ENCODE results near the gene CCNK. TPM values are rescaled to one million over a fixed set of nuclear protein-coding genes. Genes with fewer than 3 reads are reported as not detected.

Gene CCNK
- total RNA-seq (2014; rRNA removed; shearing (Covaris generic)): 17.5 and 18.6 TPM in 2 replicates

GRCh38 chr14:99480917-99481744 is at the start of gene CCNK:
Gene CCNK, plus strand, starts transcription at chr14:99481409. Its CDS starts 11,269 bp downstream, at chr14:99492678.
- peak; percentile 99 for DNase-seq
- H3K4me1 ChIP-seq: no peaks in the 10 kb centered on the region
- H3K9me3 ChIP-seq (replicated peaks): no peaks in the 10 kb centered on the region
- H3K4me3 ChIP-seq: peak within 1 kb of the TSS; percentile 80
- H3K27me3 ChIP-seq: no peaks in the 10 kb centered on the region
- no peaks in the 10 kb centered on the region for H3K36me3 ChIP-seq
- H3K27ac ChIP-seq: peak within 1 kb of the TSS; percentile 80

GRCh38 chr14:99431986-99432385 is 49.2 kb upstream of the CCNK start:
- DNase-seq: no peak
- H3K9me3 ChIP-seq (replicated peaks): no peaks in the 10 kb centered on the region
- H3K36me3 ChIP-seq: peaks cover 12% of the 10 kb centered on the region; the same call in 1 of the 2 replicates

GRCh38 chr14:99432485-99432884 is 48.7 kb upstream of the CCNK start:
- no peaks in the 10 kb centered on the region for H3K9me3 ChIP-seq (replicated peaks)
- H3K4me3 ChIP-seq: no peak overlapping the region
- no peak for DNase-seq
- H3K27me3 ChIP-seq: no peaks in the 10 kb centered on the region
- H3K27ac ChIP-seq: no peak overlapping the region
- 0 out of 2 replicates have a peak, but pooled peaks cover 2% of the 10 kb centered on the region for H3K4me1 ChIP-seq
- H3K36me3 ChIP-seq: peaks cover 12% of the 10 kb centered on the region; the same call in 1 of the 2 replicates

More at GRCh38 chr14:99431986-99432385, 49.2 kb upstream of the CCNK start:
- Histone ChIP-seq H3K4me3 (no peak overlapping the region), H3K27me3 (no peaks in the 10 kb centered on the region), H3K4me1 (0 out of 2 replicates have a peak, but pooled peaks cover 2% of the 10 kb centered on the region), H3K27ac (no peak overlapping the region)

- Histone ChIP-seq H3K4me3 (no peak overlapping the region), H3K27me3 (no peaks in the 10 kb centered on the region), H3K27ac (no peak overlapping the region), H3K9me3 (replicated peaks) (no peaks in the 10 kb centered on the region), H3K4me1 (0 out of 2 replicates have a peak, but pooled peaks cover 2% of the 10 kb centered on the region), H3K36me3 (peaks cover 8% of the 10 kb centered on the region)
- no peak for DNase-seq
Measured at GRCh38 chr14:99435327-99435726, 45.9 kb upstream of the CCNK start.

GRCh38 chr14:99436247-99437180 is 44.7 kb upstream of the CCNK start:
- Histone ChIP-seq H3K27me3 (no peaks in the 10 kb centered on the region), H3K4me1 (0 out of 2 replicates have a peak, but pooled peaks cover 2% of the 10 kb centered on the region), H3K27ac (no peak overlapping the region), H3K4me3 (no peak overlapping the region), H3K9me3 (replicated peaks) (no peaks in the 10 kb centered on the region), H3K36me3 (peaks cover 8% of the 10 kb centered on the region)
- no peak for DNase-seq

- Histone ChIP-seq H3K9me3 (replicated peaks) (no peaks in the 10 kb centered on the region), H3K27me3 (no peaks in the 10 kb centered on the region), H3K27ac (no peak overlapping the region), H3K4me1 (0 out of 2 replicates have a peak, but pooled peaks cover 2% of the 10 kb centered on the region), H3K4me3 (no peak overlapping the region), H3K36me3 (peaks cover 8% of the 10 kb centered on the region)
- DNase-seq: no peak
Measured at GRCh38 chr14:99437706-99438105, 43.5 kb upstream of the CCNK start.

- Histone ChIP-seq H3K27ac (no peak overlapping the region), H3K27me3 (no peaks in the 10 kb centered on the region), H3K4me1 (no peaks in the 10 kb centered on the region), H3K36me3 (peaks cover 5% of the 10 kb centered on the region), H3K9me3 (replicated peaks) (no peaks in the 10 kb centered on the region), H3K4me3 (no peak overlapping the region)
- no peak for DNase-seq
Measured at GRCh38 chr14:99440278-99440677, 40.9 kb upstream of the CCNK start.

- H3K27me3 ChIP-seq: no peaks in the 10 kb centered on the region
- no peak for DNase-seq
- H3K4me1 ChIP-seq: no peaks in the 10 kb centered on the region
- no peak overlapping the region for H3K4me3 ChIP-seq
- H3K36me3 ChIP-seq: peaks cover 5% of the 10 kb centered on the region
- no peak overlapping the region for H3K27ac ChIP-seq
- H3K9me3 ChIP-seq (replicated peaks): no peaks in the 10 kb centered on the region
Measured at GRCh38 chr14:99441157-99441870, 39.9 kb upstream of the CCNK start.

- H3K27me3 ChIP-seq: no peaks in the 10 kb centered on the region
Measured at GRCh38 chr14:99441918-99442317, 39.3 kb upstream of the CCNK start.

GRCh38 chr14:99445931-99446330 is 35.3 kb upstream of the CCNK start:
- Histone ChIP-seq H3K9me3 (replicated peaks) (no peaks in the 10 kb centered on the region), H3K4me3 (no peak overlapping the region), H3K36me3 (peaks cover 15% of the 10 kb centered on the region), H3K27ac (no peak overlapping the region), H3K27me3 (no peaks in the 10 kb centered on the region), H3K4me1 (no peaks in the 10 kb centered on the region)
- DNase-seq: no peak

More at GRCh38 chr14:99441918-99442317, 39.3 kb upstream of the CCNK start:
- Histone ChIP-seq H3K9me3 (replicated peaks) (no peaks in the 10 kb centered on the region), H3K36me3 (peaks cover 5% of the 10 kb centered on the region), H3K4me1 (no peaks in the 10 kb centered on the region), H3K4me3 (no peak overlapping the region), H3K27ac (no peak overlapping the region)
- DNase-seq: no peak

GRCh38 chr14:99447739-99448138 is 33.5 kb upstream of the CCNK start:
- H3K9me3 ChIP-seq (replicated peaks): no peaks in the 10 kb centered on the region
- DNase-seq: no peak
- H3K27ac ChIP-seq: no peak overlapping the region
- no peak overlapping the region for H3K4me3 ChIP-seq
- peaks cover 15% of the 10 kb centered on the region for H3K36me3 ChIP-seq
- no peaks in the 10 kb centered on the region for H3K4me1 ChIP-seq
- no peaks in the 10 kb centered on the region for H3K27me3 ChIP-seq

- Histone ChIP-seq H3K4me1 (no peaks in the 10 kb centered on the region), H3K4me3 (no peak overlapping the region), H3K36me3 (peaks cover 18% of the 10 kb centered on the region), H3K27me3 (no peaks in the 10 kb centered on the region), H3K9me3 (replicated peaks) (no peaks in the 10 kb centered on the region), H3K27ac (no peak overlapping the region)
- no peak for DNase-seq
Measured at GRCh38 chr14:99450266-99450665, 30.9 kb upstream of the CCNK start.

- DNase-seq: no peak
Measured at GRCh38 chr14:99451234-99451633, 30.0 kb upstream of the CCNK start.

GRCh38 chr14:99452968-99453367 is 28.2 kb upstream of the CCNK start:
- no peak for DNase-seq

More at GRCh38 chr14:99451234-99451633, 30.0 kb upstream of the CCNK start:
- Histone ChIP-seq H3K4me3 (no peak overlapping the region), H3K4me1 (no peaks in the 10 kb centered on the region), H3K27ac (no peak overlapping the region), H3K36me3 (peaks cover 18% of the 10 kb centered on the region), H3K27me3 (no peaks in the 10 kb centered on the region), H3K9me3 (replicated peaks) (no peaks in the 10 kb centered on the region)

More at GRCh38 chr14:99452968-99453367, 28.2 kb upstream of the CCNK start:
- H3K27me3 ChIP-seq: no peaks in the 10 kb centered on the region
- H3K36me3 ChIP-seq: peaks cover 18% of the 10 kb centered on the region; the same call in 1 of the 2 replicates
- no peaks in the 10 kb centered on the region for H3K9me3 ChIP-seq (replicated peaks)
- H3K4me1 ChIP-seq: no peaks in the 10 kb centered on the region
- H3K27ac ChIP-seq: no peak overlapping the region
- no peak overlapping the region for H3K4me3 ChIP-seq

All from SJCRH30 (cell line).